B cell (primary cell): ENCODE results near the gene ERVFRD-1. TPM values are rescaled to one million over a fixed set of nuclear protein-coding genes. Genes with fewer than 3 reads are reported as not detected.

Source experiments
- ATAC-seq: fragments of 200-7000 bp; cut with Tn5 transposase; one replicate; pipeline ENCODE4 v1.10.0; 2021; ENCODE audit warnings: low read depth, mild to moderate bottlenecking, moderate number of reproducible peaks, moderate library complexity
- CTCF ChIA-PET: fragments of 350-600 bp; sonication (Branson Sonifier 250); formaldehyde crosslinking; loops from one replicate; lab custom pipeline; 2021; ENCODE audit warnings: antibody characterized with exemption, inconsistent platforms; lab: Charles Lee
- POLR2A ChIA-PET: fragments of 350-600 bp; sonication (Branson Sonifier 250); formaldehyde crosslinking; loops from one replicate; lab custom pipeline; 2021; ENCODE audit warnings: antibody characterized with exemption; lab: Charles Lee
- DNase-seq: peaks from one replicate; pipeline ENCODE4 v3.0.0; 2013
- H2AFZ ChIP-seq: 2 replicates; pipeline ENCODE4 v1.6.1; 2012; ENCODE audit warnings: mild to moderate bottlenecking, low read depth, low read length; ENCODE audit not compliant: insufficient read depth, poor library complexity, severe bottlenecking
- H3K27ac ChIP-seq, 2 donors: 1 replicate in 1 of 2; 2 replicates in 1 of 2; pipeline ENCODE4 v1.5.1; 2012 to 2013; ENCODE audit warnings: low read length in 2 of 2, mild to moderate bottlenecking in 2 of 2, moderate library complexity in 1 of 2
- H3K27me3 ChIP-seq, 4 experiments: fragments of 200-600 bp in 1 of 4; sonication (generic) in 1 of 4; replicated peaks in 1 of 4; 1 replicate in 2 of 4; 2 replicates in 2 of 4; pipeline versions ENCODE4 v1.6.1 to v1.7.0; 2013 to 2016; ENCODE audit warnings: low read length in 3 of 4, mild to moderate bottlenecking in 2 of 4, mixed read lengths in 1 of 4, moderate library complexity in 1 of 4; ENCODE audit not compliant: insufficient read depth in 4 of 4, control insufficient read depth in 3 of 4; ENCODE audit errors: control extremely low read depth in 1 of 4
- H3K36me3 ChIP-seq, 2 experiments: replicated peaks in 1 of 2; 1 replicate in 1 of 2; 2 replicates in 1 of 2; pipeline versions ENCODE4 v1.6.1 to v1.7.1; 2013; ENCODE audit warnings: low read length in 1 of 2; ENCODE audit not compliant: insufficient read depth in 2 of 2, control insufficient read depth in 1 of 2; ENCODE audit errors: control extremely low read depth in 1 of 2, extremely low read depth in 1 of 2
- H3K4me1 ChIP-seq, 2 donors: fragments of 200-600 bp in 1 of 2; sonication (generic) in 1 of 2; 1 replicate in 1 of 2; 2 replicates in 1 of 2; pipeline versions ENCODE4 v1.5.1 to v1.6.1; 2013 to 2017; ENCODE audit warnings: low read length in 2 of 2; ENCODE audit not compliant: control insufficient read depth in 2 of 2, insufficient read depth in 2 of 2
- H3K4me2 ChIP-seq: replicated peaks from 2 replicates; pipeline ENCODE3; 2012; ENCODE audit warnings: mild to moderate bottlenecking, low read depth, low read length; ENCODE audit not compliant: poor library complexity, severe bottlenecking
- H3K4me3 ChIP-seq, 5 experiments: fragments of 200-600 bp in 1 of 5; sonication (generic) in 1 of 5; 1 replicate in 3 of 5; 2 replicates in 2 of 5; pipeline versions ENCODE4 v1.5.1 to v1.7.0; 2011 to 2016; ENCODE audit warnings: low read length in 4 of 5, mild to moderate bottlenecking in 4 of 5, low read depth in 2 of 5, control low read depth in 1 of 5, moderate library complexity in 1 of 5; ENCODE audit not compliant: insufficient read depth in 1 of 5; ENCODE audit errors: control extremely low read depth in 1 of 5, extremely low read depth in 1 of 5
- H3K79me2 ChIP-seq: fragments of 200-600 bp; sonication (generic); one replicate; pipeline ENCODE4 v1.6.0; 2016; ENCODE audit warnings: low read length; ENCODE audit not compliant: control insufficient read depth, insufficient read depth
- H3K9ac ChIP-seq: fragments of 200-600 bp; sonication (generic); 2 replicates; pipeline ENCODE4 v1.6.1; 2017; ENCODE audit warnings: mild to moderate bottlenecking, low read length, moderate library complexity
- H3K9me3 ChIP-seq, 3 donors: one replicate each; pipeline versions ENCODE4 v1.6.1 to v1.7.1; 2013; ENCODE audit warnings: low read length in 2 of 3; ENCODE audit not compliant: control insufficient read depth in 2 of 3, insufficient read depth in 1 of 3; ENCODE audit errors: control extremely low read depth in 1 of 3
- H4K20me1 ChIP-seq: 2 replicates; pipeline ENCODE4 v1.6.0; 2012; ENCODE audit warnings: mild to moderate bottlenecking, low read length; ENCODE audit not compliant: insufficient read depth, control insufficient read depth, poor library complexity, severe bottlenecking
- H3K27ac Mint-ChIP-seq: one replicate; pipeline ENCODE4 v1.8.0; 2021; ENCODE audit warnings: mixed read lengths
- H3K27me3 Mint-ChIP-seq: one replicate; pipeline ENCODE4 v1.8.0; 2021; ENCODE audit warnings: mixed read lengths
- H3K4me1 Mint-ChIP-seq: one replicate; pipeline ENCODE4 v1.8.0; 2021; ENCODE audit warnings: mixed read lengths
- H3K4me3 Mint-ChIP-seq: one replicate; pipeline ENCODE4 v1.8.0; 2021; ENCODE audit warnings: mixed read lengths
- H3K9me3 Mint-ChIP-seq: one replicate; pipeline ENCODE4 v1.8.0; 2022; ENCODE audit warnings: mixed read lengths; ENCODE audit not compliant: insufficient read depth
- CTCF ChIP-seq: fragments of 200-600 bp; IDR thresholded peaks from one replicate; pipeline ENCODE4 v1.8.0; 2022; ENCODE audit warnings: antibody characterized with exemption, mild to moderate bottlenecking
- EZH2 ChIP-seq: IDR thresholded peaks from 2 replicates; pipeline ENCODE4 v1.6.1; 2012; ENCODE audit warnings: borderline replicate concordance, low read depth, mild to moderate bottlenecking, moderate library complexity, low read length; ENCODE audit not compliant: insufficient read depth, poor library complexity, severe bottlenecking
- WGBS: methylation state at CpG from one replicate; pipeline ENCODE4 v1.1.5; 2013; ENCODE audit warnings: missing lambda C conversion rate; ENCODE audit not compliant: insufficient coverage; 5-methylcytosine and 5-hydroxymethylcytosine counted together
- intact Hi-C: fragments of 100-400 bp; cut with micrococcal nuclease; formaldehyde crosslinking; loops from one replicate; pipeline ENCODE4 v1.10.0; 2022
- polyA plus RNA-seq: library from polyadenylated mRNA; depleted of rRNA; stranded (reverse); fragments of >200 nt; gene quantifications from 2 replicates; pipeline ENCODE4 v1.2.3, GENCODE V29; 2012
- total RNA-seq, 2 donors: library from RNA; stranded (reverse); fragments of 120-200 nt in 1 of 2; gene quantifications; 1 replicate in 1 of 2; 2 replicates in 1 of 2; pipeline versions ENCODE4 v1.2.3 to v1.2.4, GENCODE V29; 2013 to 2022

ERVFRD-1 gene
- total and polyA plus RNA-seq, 2 donors (not counting 1 experiment from before 2014, with no cell fraction given), result not detected

GRCh38 chr6:11094941-11095340, 16.6 kb downstream of the ERVFRD-1 start:
- H3K4me2 ChIP-seq, result peak overlapping the region; percentile 80
- no peaks in the 10 kb centered on the region for H4K20me1 ChIP-seq
- peak overlapping the region; percentile 97 for H3K27ac Mint-ChIP-seq
- DNase-seq (no peak), ATAC-seq (no peak)
- H2AFZ ChIP-seq, result peak overlapping the region; percentile 95
- no peaks in the 10 kb centered on the region for H3K36me3 ChIP-seq
- H3K4me1 ChIP-seq, result peaks cover 12% of the 10 kb centered on the region in 2 donors
- ChIA-PET CTCF (interaction anchor here (0.9 to 1.4 kb wide), 3 partner anchors 26 to 401 kb away, joined by 3 to 5 read pairs (median 3); no protein-coding TSS in a partner anchor), POLR2A (no interaction called here)
- no peaks in the 10 kb centered on the region for H3K27me3 ChIP-seq
- no CpG with 5 or more reads among the region's 7 CpGs for WGBS
- H3K4me3 Mint-ChIP-seq, result peak overlapping the region; percentile 97
- H3K9me3 Mint-ChIP-seq, result no peaks in the 10 kb centered on the region
- TF ChIP-seq EZH2 (no peak), CTCF (no peak)
- peak overlapping the region; percentile 56 to 91 for H3K27ac ChIP-seq
- peaks cover 36% of the 10 kb centered on the region for H3K79me2 ChIP-seq
- H3K27me3 Mint-ChIP-seq, result no peaks in the 10 kb centered on the region
- peaks cover 22% of the 10 kb centered on the region for H3K4me1 Mint-ChIP-seq
- H3K4me3 ChIP-seq, result peak overlapping the region in 4 of 5 experiments; percentile 76 to 95 (median 90)
- peak overlapping the region; percentile 77 for H3K9ac ChIP-seq
- H3K9me3 ChIP-seq, result no peaks in the 10 kb centered on the region
- intact Hi-C loops, result loop anchor here (5.0 kb wide), 3 partner anchors 208 to 917 kb away; partner anchors contain the start of genes HIVEP1 and SYCP2L

- Histone ChIP-seq H3K4me1 (peaks cover 12% of the 10 kb centered on the region in 2 donors), H4K20me1 (no peaks in the 10 kb centered on the region), H3K4me2 (peak overlapping the region; percentile 80), H3K9me3 (no peaks in the 10 kb centered on the region), H3K79me2 (peaks cover 31% of the 10 kb centered on the region), H3K4me3 (peak overlapping the region; percentile 39 to 95 (median 89)), H3K9ac (peak overlapping the region; percentile 77), H3K27ac (peak overlapping the region; percentile 56 to 91), H3K36me3 (no peaks in the 10 kb centered on the region), H3K27me3 (no peaks in the 10 kb centered on the region), H2AFZ (peak overlapping the region; percentile 95)
- peak overlapping the region; percentile 97 for H3K27ac Mint-ChIP-seq
- H3K4me3 Mint-ChIP-seq, result peak overlapping the region; percentile 97
- WGBS, result 0% methylated on average over 13 of the region's 15 CpGs
- no peaks in the 10 kb centered on the region for H3K27me3 Mint-ChIP-seq
- DNase-seq (no peak), ATAC-seq (peak; percentile 10)
- TF ChIP-seq CTCF, result no peak
- no peak for TF ChIP-seq EZH2
- ChIA-PET CTCF (interaction anchor here (0.9 kb wide), 2 partner anchors 26 to 49 kb away, joined by 3 read pairs; no protein-coding TSS in a partner anchor), POLR2A (no interaction called here)
- no peaks in the 10 kb centered on the region for H3K9me3 Mint-ChIP-seq
- peaks cover 22% of the 10 kb centered on the region for H3K4me1 Mint-ChIP-seq
- intact Hi-C loops, result loop anchor here (5.0 kb wide), 3 partner anchors 207 to 918 kb away; partner anchors contain the start of genes HIVEP1 and SYCP2L
These were observed 17.1 kb downstream of the ERVFRD-1 start for GRCh38 chr6:11094411-11094851.
